ENCODE measurements around the gene TMOD2. TPM values are rescaled to one million over a fixed set of nuclear protein-coding genes. Genes with fewer than 3 reads are reported as not detected.

Gene TMOD2
- total RNA-seq, 1 experiment from 2014 or later = 5.7 TPM

- no peak overlapping the region for H3K4me2 ChIP-seq (ENCODE audit: low read length)
- no peak for ATAC-seq
- intact Hi-C loops (cut with micrococcal nuclease) = no loop called here
- no peaks in the 10 kb centered on the region for H3K36me3 ChIP-seq (ENCODE audit: control insufficient read depth in 1 of 2, insufficient read depth in 2 of 2, low read length in 2 of 2)
- H3K9ac ChIP-seq (ENCODE audit: low read length) = no peak overlapping the region
- no peaks in the 10 kb centered on the region for H3K79me2 ChIP-seq (ENCODE audit: insufficient read depth, low read length)
- H3K9me3 ChIP-seq (ENCODE audit: control insufficient read depth in 1 of 2, insufficient read depth in 1 of 2, low read depth in 1 of 2, low read length in 2 of 2) = no peaks in the 10 kb centered on the region
- ChIA-PET POLR2A (no interaction called here), CTCF (no interaction called here), RAD21 (ENCODE audit: low non-redundant PET in 1 of 2, low total read pairs in 2 of 2, uncharacterized antibody in 2 of 2, unreplicated experiment in 2 of 2) (no interaction called here)
- no peak overlapping the region for H3K27ac ChIP-seq (ENCODE audit: low read depth, low read length)
- no TSS peak for BruUV-seq (replicated peaks)
- TF ChIP-seq ZFX (IDR thresholded peaks at IDR 0.05) = no peak
- TF ChIP-seq YY1 (IDR thresholded peaks at IDR 0.05; ENCODE audit: extremely low read depth, insufficient replicate concordance, low read depth, low read length) = no peak
- TF ChIP-seq, protein P1, sequence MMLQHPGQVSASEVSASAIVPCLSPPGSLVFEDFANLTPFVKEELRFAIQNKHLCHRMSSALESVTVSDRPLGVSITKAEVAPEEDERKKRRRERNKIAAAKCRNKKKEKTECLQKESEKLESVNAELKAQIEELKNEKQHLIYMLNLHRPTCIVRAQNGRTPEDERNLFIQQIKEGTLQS (IDR thresholded peaks at IDR 0.05) = no peak
- no peak for TF ChIP-seq RAD21 (IDR thresholded peaks at IDR 0.05; ENCODE audit: low read depth)
- TF ChIP-seq REST (IDR thresholded peaks at IDR 0.05; ENCODE audit: low read depth) = no peak
- no peak for TF ChIP-seq ELF1 (IDR thresholded peaks at IDR 0.05; ENCODE audit: borderline replicate concordance, low read depth)
- no peak for TF ChIP-seq CBX3 (IDR thresholded peaks at IDR 0.05; ENCODE audit: low read depth)
- TF ChIP-seq EZH2phosphoT487 (IDR thresholded peaks at IDR 0.05; ENCODE audit: borderline replicate concordance) = no peak
- TF ChIP-seq ZNF274 (IDR thresholded peaks at IDR 0.05; ENCODE audit: low read depth, low read length) = no peak
- TF ChIP-seq POLR2A (IDR thresholded peaks at IDR 0.05; ENCODE audit: borderline replicate concordance, extremely low read depth, insufficient read depth, insufficient read length) = no peak
- TF ChIP-seq, protein P2, sequence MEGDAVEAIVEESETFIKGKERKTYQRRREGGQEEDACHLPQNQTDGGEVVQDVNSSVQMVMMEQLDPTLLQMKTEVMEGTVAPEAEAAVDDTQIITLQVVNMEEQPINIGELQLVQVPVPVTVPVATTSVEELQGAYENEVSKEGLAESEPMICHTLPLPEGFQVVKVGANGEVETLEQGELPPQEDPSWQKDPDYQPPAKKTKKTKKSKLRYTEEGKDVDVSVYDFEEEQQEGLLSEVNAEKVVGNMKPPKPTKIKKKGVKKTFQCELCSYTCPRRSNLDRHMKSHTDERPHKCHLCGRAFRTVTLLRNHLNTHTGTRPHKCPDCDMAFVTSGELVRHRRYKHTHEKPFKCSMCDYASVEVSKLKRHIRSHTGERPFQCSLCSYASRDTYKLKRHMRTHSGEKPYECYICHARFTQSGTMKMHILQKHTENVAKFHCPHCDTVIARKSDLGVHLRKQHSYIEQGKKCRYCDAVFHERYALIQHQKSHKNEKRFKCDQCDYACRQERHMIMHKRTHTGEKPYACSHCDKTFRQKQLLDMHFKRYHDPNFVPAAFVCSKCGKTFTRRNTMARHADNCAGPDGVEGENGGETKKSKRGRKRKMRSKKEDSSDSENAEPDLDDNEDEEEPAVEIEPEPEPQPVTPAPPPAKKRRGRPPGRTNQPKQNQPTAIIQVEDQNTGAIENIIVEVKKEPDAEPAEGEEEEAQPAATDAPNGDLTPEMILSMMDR (IDR thresholded peaks at IDR 0.05 in 2 of 3, conservative IDR thresholded peaks at IDR 0.05 in 1 of 3; ENCODE audit: borderline replicate concordance in 1 of 3, insufficient read depth in 1 of 3, low read depth in 2 of 3, low read length in 2 of 3) = no peak
- TF ChIP-seq FOSL1 (IDR thresholded peaks at IDR 0.05; ENCODE audit: low read depth) = no peak
- TF ChIP-seq SIN3A (IDR thresholded peaks at IDR 0.05; ENCODE audit: low read depth) = no peak
- TF ChIP-seq TCF7L2 (IDR thresholded peaks at IDR 0.05; ENCODE audit: borderline replicate concordance, extremely low read depth, insufficient read depth, insufficient read length) = no peak
- TF ChIP-seq, protein P3, sequence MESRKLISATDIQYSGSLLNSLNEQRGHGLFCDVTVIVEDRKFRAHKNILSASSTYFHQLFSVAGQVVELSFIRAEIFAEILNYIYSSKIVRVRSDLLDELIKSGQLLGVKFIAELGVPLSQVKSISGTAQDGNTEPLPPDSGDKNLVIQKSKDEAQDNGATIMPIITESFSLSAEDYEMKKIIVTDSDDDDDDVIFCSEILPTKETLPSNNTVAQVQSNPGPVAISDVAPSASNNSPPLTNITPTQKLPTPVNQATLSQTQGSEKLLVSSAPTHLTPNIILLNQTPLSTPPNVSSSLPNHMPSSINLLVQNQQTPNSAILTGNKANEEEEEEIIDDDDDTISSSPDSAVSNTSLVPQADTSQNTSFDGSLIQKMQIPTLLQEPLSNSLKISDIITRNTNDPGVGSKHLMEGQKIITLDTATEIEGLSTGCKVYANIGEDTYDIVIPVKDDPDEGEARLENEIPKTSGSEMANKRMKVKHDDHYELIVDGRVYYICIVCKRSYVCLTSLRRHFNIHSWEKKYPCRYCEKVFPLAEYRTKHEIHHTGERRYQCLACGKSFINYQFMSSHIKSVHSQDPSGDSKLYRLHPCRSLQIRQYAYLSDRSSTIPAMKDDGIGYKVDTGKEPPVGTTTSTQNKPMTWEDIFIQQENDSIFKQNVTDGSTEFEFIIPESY (IDR thresholded peaks at IDR 0.05; ENCODE audit: extremely low read depth, insufficient replicate concordance, low read length) = no peak
- no peak for TF ChIP-seq JUND (IDR thresholded peaks at IDR 0.05)
- TF ChIP-seq SRF (IDR thresholded peaks at IDR 0.05; ENCODE audit: low read depth) = no peak
- no peak for TF ChIP-seq EGR1 (IDR thresholded peaks at IDR 0.05; ENCODE audit: low read depth)
- TF ChIP-seq EZH2 (IDR thresholded peaks at IDR 0.05) = no peak
- no peak overlapping the region for H2AFZ ChIP-seq (ENCODE audit: low read depth, low read length, poor library complexity, severe bottlenecking)
- H3K9me2 ChIP-seq (ENCODE audit: insufficient read depth) = no peaks in the 10 kb centered on the region
- no peaks in the 10 kb centered on the region for H3K4me1 ChIP-seq (ENCODE audit: control insufficient read depth in 1 of 2, insufficient read depth in 2 of 2, low read length in 2 of 2)
- H3K4me3 ChIP-seq (replicated peaks in 1 of 2; ENCODE audit: low read depth in 1 of 2, low read length in 2 of 2) = no peak overlapping the region
- DNase-seq (ENCODE audit: low read depth, low spot score) = no peak
- H4K20me1 ChIP-seq (ENCODE audit: insufficient read depth) = no peaks in the 10 kb centered on the region
- H3K27me3 ChIP-seq (ENCODE audit: insufficient read depth, low read length) = no peaks in the 10 kb centered on the region
Observed at GRCh38 chr15:51714162-51714561, 37.2 kb upstream of the TMOD2 start.
